ENCODE measurements around the gene ZNF80.
A peak's percentile ranks its signal among the peaks of the same experiment; 100 is the strongest.

The ZNF80 gene

DNA sequence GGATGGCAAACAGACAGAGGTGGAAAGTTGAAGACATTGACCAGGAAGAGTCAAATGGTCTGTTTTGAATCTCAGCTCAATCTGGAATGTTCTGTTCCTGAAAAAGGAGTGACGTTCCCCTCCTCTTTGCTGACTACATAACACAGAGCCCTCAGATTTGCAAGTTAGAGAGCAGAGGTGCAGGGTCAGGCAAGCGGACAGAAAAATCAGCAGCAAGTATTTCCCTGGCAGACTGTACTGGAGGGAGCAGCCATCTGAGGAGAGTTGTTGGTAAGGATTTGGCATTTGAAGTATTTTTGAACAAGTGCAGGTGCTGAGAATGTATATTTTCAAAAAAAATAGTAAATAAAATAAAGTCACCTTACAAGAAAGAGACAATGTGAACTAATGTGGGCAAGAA is 17.6 kb downstream of the ZNF80 start:
- DNase-seq (ENCODE audit: low spot score) = no peak

DNA sequence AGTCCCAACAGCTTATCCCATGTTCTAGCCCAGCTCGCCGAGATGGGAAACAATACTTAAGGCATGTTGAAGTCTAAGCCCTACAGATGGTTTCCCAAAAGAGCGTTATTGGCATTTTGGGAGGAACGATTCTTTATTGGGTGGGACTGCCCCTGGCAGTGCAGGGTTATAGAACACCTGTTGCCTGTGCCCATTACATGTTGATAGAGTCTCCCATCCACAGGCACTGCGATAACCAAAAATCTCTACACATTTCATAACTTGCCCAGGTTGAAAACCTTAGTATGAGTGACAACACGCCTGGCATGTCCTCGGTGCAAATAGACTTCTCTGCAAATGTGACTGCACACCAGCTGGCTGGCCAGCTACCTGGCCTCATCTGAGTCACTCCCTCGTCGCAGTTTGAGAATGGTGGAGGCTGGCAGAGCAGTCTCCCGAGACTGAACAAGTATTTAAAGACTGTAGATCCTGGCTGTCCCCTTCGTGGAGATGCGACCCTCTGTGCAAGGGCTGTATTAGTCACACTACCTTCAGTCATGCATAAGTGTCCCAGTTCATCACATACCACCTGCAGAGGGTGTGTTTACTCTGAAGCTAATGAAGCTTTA is 18.7 kb downstream of the ZNF80 start:
- no peak for DNase-seq (ENCODE audit: low spot score)

DNA sequence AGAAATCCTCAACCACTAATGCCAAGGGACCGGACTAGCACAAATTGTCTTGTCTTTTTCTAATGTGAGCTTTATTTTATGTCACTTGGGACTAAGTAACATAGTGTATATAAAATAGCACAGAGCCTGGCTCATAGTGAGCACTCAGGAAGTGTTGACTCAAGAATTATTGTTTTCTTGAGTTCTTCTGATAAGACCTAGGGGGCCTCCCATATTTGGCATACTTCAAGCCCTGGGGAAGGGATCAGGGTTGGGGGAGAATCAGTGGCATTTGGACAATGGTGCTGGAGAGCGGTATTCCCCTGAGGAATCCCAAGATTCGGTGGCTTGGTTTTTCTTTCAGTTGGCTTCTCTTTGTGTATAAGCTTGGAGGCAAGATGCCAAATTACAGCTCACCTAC is 19.4 kb downstream of the ZNF80 start:
- DNase-seq (ENCODE audit: low spot score) = no peak

DNA sequence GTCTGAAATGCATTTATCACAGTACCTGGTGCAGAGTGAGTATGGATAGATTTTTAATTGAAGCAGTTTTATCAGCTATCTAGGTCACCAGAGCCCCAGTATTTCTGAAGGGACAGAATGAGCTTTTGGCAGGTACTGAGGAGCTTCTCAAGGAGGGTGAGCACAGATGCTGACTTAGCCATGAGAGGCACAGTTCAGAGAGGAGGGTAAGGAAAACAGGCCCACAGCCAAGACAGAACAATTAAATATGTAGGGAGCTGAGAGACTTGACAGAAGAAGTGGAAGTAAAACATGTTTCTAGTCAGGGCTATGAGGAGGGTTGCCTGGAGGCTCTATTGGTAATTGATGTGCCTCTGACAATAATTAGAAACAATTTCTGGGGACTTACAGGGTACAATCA is 20.1 kb downstream of the ZNF80 start:
- DNase-seq (ENCODE audit: low spot score) = no peak

- DNase-seq (ENCODE audit: low spot score) = no peak
These were observed 21.0 kb downstream of the ZNF80 start for GRCh38 chr3:114216186-114216970.

DNA sequence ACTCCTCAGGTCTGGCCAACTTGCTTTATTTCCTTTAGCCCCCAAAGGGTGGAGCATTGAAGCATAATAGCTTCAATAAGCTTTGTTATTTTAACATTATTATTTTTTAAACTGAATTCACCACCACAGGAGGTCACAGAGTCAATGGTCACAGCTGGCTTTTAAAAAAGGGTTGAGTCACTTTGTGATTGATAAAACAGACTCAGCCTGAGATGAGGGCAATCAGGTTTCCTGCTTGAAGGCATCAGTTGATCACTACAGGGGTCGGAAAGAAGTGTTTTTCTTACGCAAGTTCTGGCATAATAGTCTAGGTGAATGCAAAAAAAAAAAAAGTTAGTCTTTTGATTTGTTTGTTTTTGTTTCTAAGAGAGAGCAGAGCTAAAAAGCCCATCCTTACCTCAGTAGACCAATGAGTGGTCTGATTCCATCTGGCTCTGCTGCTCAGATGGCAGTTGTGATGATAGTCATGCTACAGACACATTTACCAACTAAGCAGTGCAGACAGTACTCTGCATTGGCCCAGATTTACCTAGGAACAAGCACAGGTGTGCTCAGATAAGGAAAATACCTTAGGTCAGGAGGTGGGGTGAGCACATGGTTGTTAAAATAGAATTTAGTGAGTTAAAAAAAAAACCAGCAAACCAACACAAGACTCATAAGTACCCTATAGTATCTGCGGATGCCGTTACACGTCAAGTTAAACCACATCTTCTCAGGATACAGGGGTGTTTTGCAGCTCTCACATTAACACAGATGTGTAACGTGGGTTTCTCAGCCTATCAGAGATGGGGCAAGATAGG is 22.6 kb downstream of the ZNF80 start:
- peak; percentile 82 for DNase-seq (ENCODE audit: low spot score)

DNA sequence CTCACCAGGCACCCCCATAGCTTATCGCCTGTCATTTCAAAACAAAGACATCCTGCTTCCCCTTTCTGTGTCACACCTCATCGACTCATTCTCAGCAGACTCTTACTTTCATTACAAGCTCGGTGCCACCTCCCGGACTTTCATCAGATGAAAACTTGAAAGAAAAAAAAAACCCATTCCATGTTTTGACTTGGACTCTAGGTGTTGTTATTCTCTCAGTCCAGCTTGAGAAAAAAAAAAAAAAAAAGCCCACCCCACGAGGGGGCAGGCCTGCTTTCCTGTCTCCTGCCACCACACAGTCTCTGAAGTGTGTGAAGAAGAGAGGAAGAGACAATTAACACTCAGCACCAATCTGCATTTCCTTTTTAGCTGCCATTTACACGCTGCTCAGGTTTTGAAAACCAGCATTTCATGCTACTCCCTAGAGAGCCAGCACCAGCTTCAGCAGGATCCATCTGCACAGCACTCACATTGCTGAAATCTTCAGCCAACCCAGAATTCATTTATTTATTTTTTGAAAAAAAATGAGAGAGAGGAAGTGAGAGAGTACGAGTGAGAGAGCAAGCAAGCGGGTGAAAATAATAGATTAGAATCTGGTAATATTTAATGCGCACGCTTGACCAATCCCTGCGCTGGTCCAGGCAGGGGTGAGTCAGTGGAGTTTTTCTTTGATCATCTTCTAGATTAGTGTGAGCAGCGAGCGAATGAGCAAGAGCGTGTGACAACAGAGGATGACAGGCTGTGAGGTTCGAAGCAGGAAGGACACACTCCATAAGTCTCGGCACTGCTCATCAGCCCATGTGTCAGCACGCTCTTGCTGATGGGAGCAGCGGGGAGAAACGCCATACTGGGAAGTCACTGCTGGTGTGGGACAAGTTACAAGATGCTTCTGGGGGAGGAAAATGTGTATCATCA is 23.5 kb downstream of the ZNF80 start:
- peak; percentile 90 for DNase-seq (ENCODE audit: low spot score)

GRCh38 chr3:114213292-114213626 is 24.1 kb downstream of the ZNF80 start:
- no peak for DNase-seq (ENCODE audit: low spot score)

GRCh38 chr3:114212646-114213045 is 24.7 kb downstream of the ZNF80 start:
- no peak for DNase-seq (ENCODE audit: low spot score)

DNA sequence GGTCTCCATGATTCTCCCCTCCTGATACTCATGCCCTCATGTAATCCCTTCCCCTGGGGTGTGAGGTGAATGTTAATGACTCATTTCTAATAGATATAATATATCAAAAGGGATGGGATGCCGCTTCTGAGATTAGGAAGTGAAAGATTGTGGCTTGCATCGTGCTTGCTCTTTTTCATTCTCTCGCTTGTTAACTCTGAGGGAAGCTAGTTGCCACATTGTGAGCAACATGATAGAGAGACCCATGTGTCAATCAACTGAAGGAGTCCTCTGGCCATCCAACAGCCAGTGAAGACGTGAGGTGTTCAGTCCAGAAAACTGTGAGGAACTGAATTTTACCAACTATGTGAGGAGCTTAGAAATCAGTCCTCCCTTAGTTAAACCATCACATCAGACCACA is 29.6 kb downstream of the ZNF80 start:
- DNase-seq (ENCODE audit: low spot score) = no peak

DNA sequence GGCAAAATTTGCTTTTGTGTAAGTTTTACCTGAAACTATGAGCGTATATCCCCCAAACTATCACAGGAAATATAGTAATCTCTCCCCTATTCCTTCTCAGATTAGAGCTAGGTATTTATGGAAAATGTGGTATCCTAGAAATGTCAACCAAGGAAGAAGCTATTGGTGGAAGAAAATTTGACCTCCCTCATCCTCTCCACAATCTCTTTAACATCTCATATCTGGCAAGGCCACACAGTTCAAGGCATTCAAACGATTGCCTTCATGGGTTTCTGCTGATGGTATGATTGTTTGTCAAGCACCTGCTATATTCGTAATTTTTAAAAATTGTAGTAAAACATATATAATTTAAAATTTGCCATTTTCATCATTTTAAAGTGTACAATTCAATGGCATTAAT is 31.0 kb downstream of the ZNF80 start:
- DNase-seq (ENCODE audit: low spot score) = no peak

- DNase-seq (ENCODE audit: low spot score) = no peak
These were observed 31.8 kb downstream of the ZNF80 start for GRCh38 chr3:114205541-114205940.

DNA sequence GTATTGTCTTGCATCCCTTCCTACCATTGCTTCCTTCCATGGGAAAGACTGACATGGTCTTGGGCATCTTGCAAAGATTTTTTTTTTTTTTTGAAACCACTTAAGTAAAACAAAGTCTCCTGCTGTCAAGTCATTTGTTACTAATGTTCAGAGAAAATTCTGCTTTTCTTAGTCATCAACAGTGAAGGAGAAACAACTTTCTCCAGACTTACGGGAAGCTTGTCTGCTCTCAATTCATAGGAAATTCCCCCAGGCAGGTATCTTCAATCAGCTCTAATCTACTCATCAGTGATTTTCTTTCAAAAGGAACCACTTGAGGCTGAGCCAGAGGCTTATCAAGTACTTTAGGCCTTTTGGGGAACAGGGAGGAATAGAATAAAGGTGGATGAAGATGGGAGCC is 42.6 kb downstream of the ZNF80 start:
- DNase-seq (ENCODE audit: low spot score) = no peak

DNA sequence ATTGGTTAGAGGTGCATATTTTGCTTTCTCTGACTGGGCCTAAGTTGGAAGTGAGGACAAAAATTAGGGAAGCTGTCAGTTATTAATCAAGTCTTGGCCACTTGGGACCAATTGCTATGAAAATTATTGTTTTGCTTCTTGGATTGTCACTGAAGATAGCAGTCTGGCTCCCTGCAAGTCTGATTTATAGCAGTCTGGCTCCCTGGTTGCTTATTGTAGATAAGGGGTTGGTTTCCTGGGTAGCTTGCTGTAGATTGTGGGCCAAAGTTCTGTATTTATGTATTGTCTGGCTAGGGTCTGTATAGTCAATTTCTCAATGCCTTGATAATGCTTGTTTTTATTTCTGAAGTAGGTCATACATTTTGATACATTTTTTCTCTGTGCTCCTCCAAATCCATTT is 45.2 kb downstream of the ZNF80 start:
- no peak for DNase-seq (ENCODE audit: low spot score)

DNA sequence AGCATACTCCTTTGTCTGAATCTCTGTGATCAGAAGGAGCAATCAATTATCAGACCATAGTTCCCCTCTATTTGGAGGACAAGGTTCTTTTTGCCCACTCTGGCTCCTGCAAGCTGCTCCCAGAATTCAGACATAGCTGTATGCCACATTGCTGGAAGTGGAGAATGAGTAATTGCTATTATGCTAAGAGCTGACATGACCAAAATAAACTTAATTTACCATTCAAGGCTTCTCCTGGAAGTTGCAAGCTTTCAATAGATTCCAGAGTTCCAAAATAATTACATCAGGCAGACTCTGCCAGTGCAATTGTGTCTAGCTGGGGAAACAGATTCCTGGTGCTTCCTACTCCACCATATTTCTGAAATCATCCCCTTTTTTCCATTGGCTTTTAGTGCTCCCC is 50.9 kb downstream of the ZNF80 start:
- no peak for DNase-seq (ENCODE audit: low spot score)

All from CD4-positive, alpha-beta T cell treated with Interleukin-2 at 100 ng/mL for 4 hours (primary cell).